Liver (tissue), 9 donors: ENCODE results near the gene CCL24. TPM values are rescaled to one million over a fixed set of nuclear protein-coding genes. Genes with fewer than 3 reads are reported as not detected.

Source experiments
- DNase-seq: peaks from one replicate; pipeline ENCODE4 v3.0.0-alpha.2; 2017; ENCODE audit warnings: low spot score
- H3K27ac ChIP-seq, 2 donors: one replicate each; pipeline ENCODE4 v1.7.0; 2013; ENCODE audit warnings: inconsistent platforms in 2 of 2, low read length in 2 of 2, control low read depth in 1 of 2, low read depth in 1 of 2, mild to moderate bottlenecking in 1 of 2
- H3K27me3 ChIP-seq, 4 donors: one replicate each; pipeline versions ENCODE4 v1.6.1 to v1.7.0; 2013; ENCODE audit warnings: low read length in 3 of 4, inconsistent platforms in 1 of 4, mild to moderate bottlenecking in 1 of 4, moderate library complexity in 1 of 4; ENCODE audit not compliant: control insufficient read depth in 4 of 4, insufficient read depth in 4 of 4
- H3K36me3 ChIP-seq, 4 donors: one replicate each; pipeline versions ENCODE4 v1.6.1 to v1.7.0; 2013; ENCODE audit warnings: low read length in 3 of 4, mild to moderate bottlenecking in 3 of 4, low read depth in 1 of 4, moderate library complexity in 1 of 4; ENCODE audit not compliant: control insufficient read depth in 4 of 4, insufficient read depth in 3 of 4
- H3K4me1 ChIP-seq, 4 donors: one replicate each; pipeline versions ENCODE4 v1.6.1 to v1.7.0; 2013; ENCODE audit warnings: low read length in 3 of 4, mild to moderate bottlenecking in 3 of 4, moderate library complexity in 1 of 4; ENCODE audit not compliant: control insufficient read depth in 4 of 4, insufficient read depth in 4 of 4
- H3K4me3 ChIP-seq, 3 donors: one replicate each; pipeline versions ENCODE4 v1.6.1 to v1.7.0; 2013; ENCODE audit warnings: low read length in 3 of 3, control low read depth in 1 of 3, low read depth in 1 of 3, mild to moderate bottlenecking in 1 of 3
- H3K9ac ChIP-seq, 2 donors: one replicate each; pipeline ENCODE4 v1.7.0; 2013; ENCODE audit warnings: low read length in 2 of 2, mild to moderate bottlenecking in 2 of 2, moderate library complexity in 2 of 2, control low read depth in 1 of 2, low read depth in 1 of 2
- H3K9me3 ChIP-seq, 4 donors: one replicate each; pipeline versions ENCODE4 v1.6.1 to v1.7.0; 2013; ENCODE audit warnings: low read length in 3 of 4; ENCODE audit not compliant: control insufficient read depth in 4 of 4
- ATF3 ChIP-seq: IDR thresholded peaks from 2 replicates; pipeline ENCODE4 v1.6.1; 2016; ENCODE audit warnings: antibody characterized with exemption
- EGR1 ChIP-seq, 2 donors: IDR thresholded peaks; 2 replicates each; pipeline ENCODE4 v1.6.1; 2016 to 2018; ENCODE audit warnings: antibody characterized with exemption in 2 of 2, low read depth in 2 of 2
- FOXA1 ChIP-seq: IDR thresholded peaks from 2 replicates; pipeline ENCODE4 v1.6.1; 2016; ENCODE audit warnings: antibody characterized with exemption
- FOXA2 ChIP-seq: IDR thresholded peaks from 2 replicates; pipeline ENCODE4 v1.6.1; 2016; ENCODE audit warnings: antibody characterized with exemption
- GABPA ChIP-seq, 2 donors: IDR thresholded peaks in 1 of 2; conservative IDR thresholded peaks in 1 of 2; 2 replicates each; pipeline ENCODE4 v1.6.1; 2016; ENCODE audit warnings: antibody characterized with exemption in 2 of 2, mild to moderate bottlenecking in 1 of 2, moderate library complexity in 1 of 2
- HNF4A ChIP-seq, 2 donors: conservative IDR thresholded peaks; 2 replicates each; pipeline ENCODE4 v1.6.1; 2016; ENCODE audit warnings: antibody characterized with exemption in 2 of 2, mild to moderate bottlenecking in 2 of 2
- HNF4G ChIP-seq: IDR thresholded peaks from 2 replicates; pipeline ENCODE4 v1.6.1; 2016; ENCODE audit warnings: antibody characterized with exemption
- JUND ChIP-seq, 2 donors: IDR thresholded peaks; 2 replicates each; pipeline ENCODE4 v1.6.1; 2016; ENCODE audit warnings: antibody characterized with exemption in 2 of 2
- MAX ChIP-seq: IDR thresholded peaks from 2 replicates; pipeline ENCODE4 v1.6.1; 2016; ENCODE audit warnings: antibody characterized with exemption
- NR2F2 ChIP-seq: IDR thresholded peaks from 2 replicates; pipeline ENCODE4 v1.6.1; 2016; ENCODE audit warnings: antibody characterized with exemption
- RAD21 ChIP-seq, 2 donors: IDR thresholded peaks; 2 replicates each; pipeline ENCODE4 v1.6.1; 2016; ENCODE audit warnings: antibody characterized with exemption in 2 of 2, mild to moderate bottlenecking in 2 of 2
- RXRA ChIP-seq, 2 donors: IDR thresholded peaks; 2 replicates each; pipeline ENCODE4 v1.6.1; 2017 to 2018; ENCODE audit warnings: antibody characterized with exemption in 2 of 2, mild to moderate bottlenecking in 1 of 2
- SP1 ChIP-seq: IDR thresholded peaks from 2 replicates; pipeline ENCODE4 v1.6.1; 2018; ENCODE audit warnings: antibody characterized with exemption, mild to moderate bottlenecking
- TAF1 ChIP-seq: conservative IDR thresholded peaks from 2 replicates; pipeline ENCODE4 v1.6.1; 2016; ENCODE audit warnings: antibody characterized with exemption, mild to moderate bottlenecking
- YY1 ChIP-seq: IDR thresholded peaks from 2 replicates; pipeline ENCODE4 v1.6.1; 2016; ENCODE audit warnings: antibody characterized with exemption, mild to moderate bottlenecking
- WGBS: extraction: QIAGEN DNeasy Blood & Tissue Kit; methylation state at CpG from one replicate; pipeline ENCODE4 v1.1.7; 2013; 5-methylcytosine and 5-hydroxymethylcytosine counted together
- polyA plus RNA-seq, 2 donors: library from polyadenylated mRNA; stranded (reverse) in 1 of 2; unstranded in 1 of 2; fragments of 200-250 nt in 1 of 2; fragments of >200 nt in 1 of 2; fragmentation: Nextera tagmentation in 1 of 2; extraction: Ambion mirVana in 1 of 2; gene quantifications; one replicate each; pipeline versions ENCODE4 v1.2.1 to v1.2.3, GENCODE V29; 2013 to 2015
- total RNA-seq, 2 donors: library from RNA; depleted of rRNA; stranded (reverse); fragments of >200 nt; gene quantifications; one replicate each; pipeline ENCODE4 v1.2.3, GENCODE V29; 2014
- TF ChIP-seq, protein P1 (sequence below): IDR thresholded peaks from 2 replicates; pipeline ENCODE4 v1.6.1; 2016; ENCODE audit warnings: antibody characterized with exemption, mild to moderate bottlenecking
- TF ChIP-seq, protein P2 (sequence below): fragments of 150-350 bp; IDR thresholded peaks from 2 replicates; pipeline ENCODE4 v1.5.1; 2017; ENCODE audit warnings: improper control_type of control experiment, low read depth, low read length; ENCODE audit not compliant: missing input control
- TF ChIP-seq, protein P3 (sequence below): IDR thresholded peaks from 2 replicates; pipeline ENCODE4 v1.6.1; 2016; ENCODE audit warnings: antibody characterized with exemption
- donor health status: healthy.
- donor health status: healthy.
- donor health status: healthy.
- donor health status: healthy.
- donor health status: healthy.

Gene CCL24
- total and polyA plus RNA-seq, 4 donors, result 0.47 to 2.1 (median 1.6) TPM; not detected in 1

DNA sequence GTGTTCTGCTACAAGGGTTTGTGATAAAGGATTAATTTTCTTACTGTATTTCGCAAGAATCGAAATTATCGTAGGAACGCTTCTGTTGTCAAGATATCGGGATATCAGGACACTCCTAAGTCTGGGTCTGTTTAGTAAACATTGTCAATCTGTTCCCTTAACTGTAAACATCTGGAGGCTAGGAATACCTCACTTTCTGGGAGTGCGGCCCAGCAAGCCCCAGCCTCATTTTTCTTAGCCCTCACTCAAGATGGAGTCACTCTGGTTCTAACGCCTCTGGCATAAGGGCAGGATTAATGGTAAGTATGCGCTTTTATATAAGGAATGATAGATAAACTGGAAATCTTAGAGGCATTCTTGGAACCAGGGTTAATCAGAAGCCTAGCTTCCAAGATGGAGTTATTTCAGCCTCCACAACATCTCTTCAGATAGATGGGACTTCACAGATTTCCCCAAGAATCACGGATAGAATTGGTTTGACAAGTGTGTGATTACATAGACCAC lies 30.1 kb upstream of the CCL24 start:
- Histone ChIP-seq H3K9me3 (no peaks in the 10 kb centered on the region), H3K36me3 (no peaks in the 10 kb centered on the region), H3K9ac (no peak overlapping the region), H3K27me3 (no peaks in the 10 kb centered on the region), H3K27ac (no peak overlapping the region), H3K4me3 (no peak overlapping the region), H3K4me1 (no peaks in the 10 kb centered on the region)
- 92% methylated on average over 9 of the region's 9 CpGs for WGBS
- no peak for DNase-seq
- TF ChIP-seq YY1, result no peak
- TF ChIP-seq FOXA1, result no peak
- TF ChIP-seq, protein P1, sequence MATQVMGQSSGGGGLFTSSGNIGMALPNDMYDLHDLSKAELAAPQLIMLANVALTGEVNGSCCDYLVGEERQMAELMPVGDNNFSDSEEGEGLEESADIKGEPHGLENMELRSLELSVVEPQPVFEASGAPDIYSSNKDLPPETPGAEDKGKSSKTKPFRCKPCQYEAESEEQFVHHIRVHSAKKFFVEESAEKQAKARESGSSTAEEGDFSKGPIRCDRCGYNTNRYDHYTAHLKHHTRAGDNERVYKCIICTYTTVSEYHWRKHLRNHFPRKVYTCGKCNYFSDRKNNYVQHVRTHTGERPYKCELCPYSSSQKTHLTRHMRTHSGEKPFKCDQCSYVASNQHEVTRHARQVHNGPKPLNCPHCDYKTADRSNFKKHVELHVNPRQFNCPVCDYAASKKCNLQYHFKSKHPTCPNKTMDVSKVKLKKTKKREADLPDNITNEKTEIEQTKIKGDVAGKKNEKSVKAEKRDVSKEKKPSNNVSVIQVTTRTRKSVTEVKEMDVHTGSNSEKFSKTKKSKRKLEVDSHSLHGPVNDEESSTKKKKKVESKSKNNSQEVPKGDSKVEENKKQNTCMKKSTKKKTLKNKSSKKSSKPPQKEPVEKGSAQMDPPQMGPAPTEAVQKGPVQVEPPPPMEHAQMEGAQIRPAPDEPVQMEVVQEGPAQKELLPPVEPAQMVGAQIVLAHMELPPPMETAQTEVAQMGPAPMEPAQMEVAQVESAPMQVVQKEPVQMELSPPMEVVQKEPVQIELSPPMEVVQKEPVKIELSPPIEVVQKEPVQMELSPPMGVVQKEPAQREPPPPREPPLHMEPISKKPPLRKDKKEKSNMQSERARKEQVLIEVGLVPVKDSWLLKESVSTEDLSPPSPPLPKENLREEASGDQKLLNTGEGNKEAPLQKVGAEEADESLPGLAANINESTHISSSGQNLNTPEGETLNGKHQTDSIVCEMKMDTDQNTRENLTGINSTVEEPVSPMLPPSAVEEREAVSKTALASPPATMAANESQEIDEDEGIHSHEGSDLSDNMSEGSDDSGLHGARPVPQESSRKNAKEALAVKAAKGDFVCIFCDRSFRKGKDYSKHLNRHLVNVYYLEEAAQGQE, result no peak
- no peak for TF ChIP-seq ATF3
- TF ChIP-seq TAF1, result no peak
- TF ChIP-seq, protein P2, sequence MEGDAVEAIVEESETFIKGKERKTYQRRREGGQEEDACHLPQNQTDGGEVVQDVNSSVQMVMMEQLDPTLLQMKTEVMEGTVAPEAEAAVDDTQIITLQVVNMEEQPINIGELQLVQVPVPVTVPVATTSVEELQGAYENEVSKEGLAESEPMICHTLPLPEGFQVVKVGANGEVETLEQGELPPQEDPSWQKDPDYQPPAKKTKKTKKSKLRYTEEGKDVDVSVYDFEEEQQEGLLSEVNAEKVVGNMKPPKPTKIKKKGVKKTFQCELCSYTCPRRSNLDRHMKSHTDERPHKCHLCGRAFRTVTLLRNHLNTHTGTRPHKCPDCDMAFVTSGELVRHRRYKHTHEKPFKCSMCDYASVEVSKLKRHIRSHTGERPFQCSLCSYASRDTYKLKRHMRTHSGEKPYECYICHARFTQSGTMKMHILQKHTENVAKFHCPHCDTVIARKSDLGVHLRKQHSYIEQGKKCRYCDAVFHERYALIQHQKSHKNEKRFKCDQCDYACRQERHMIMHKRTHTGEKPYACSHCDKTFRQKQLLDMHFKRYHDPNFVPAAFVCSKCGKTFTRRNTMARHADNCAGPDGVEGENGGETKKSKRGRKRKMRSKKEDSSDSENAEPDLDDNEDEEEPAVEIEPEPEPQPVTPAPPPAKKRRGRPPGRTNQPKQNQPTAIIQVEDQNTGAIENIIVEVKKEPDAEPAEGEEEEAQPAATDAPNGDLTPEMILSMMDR, result no peak
- no peak for TF ChIP-seq GABPA (IDR thresholded peaks at IDR 0.05 in 1 of 2, conservative IDR thresholded peaks at IDR 0.05 in 1 of 2)
- TF ChIP-seq RXRA (IDR thresholded peaks at IDR 0.05), result no peak
- TF ChIP-seq JUND (IDR thresholded peaks at IDR 0.05), result no peak
- TF ChIP-seq, protein P3, sequence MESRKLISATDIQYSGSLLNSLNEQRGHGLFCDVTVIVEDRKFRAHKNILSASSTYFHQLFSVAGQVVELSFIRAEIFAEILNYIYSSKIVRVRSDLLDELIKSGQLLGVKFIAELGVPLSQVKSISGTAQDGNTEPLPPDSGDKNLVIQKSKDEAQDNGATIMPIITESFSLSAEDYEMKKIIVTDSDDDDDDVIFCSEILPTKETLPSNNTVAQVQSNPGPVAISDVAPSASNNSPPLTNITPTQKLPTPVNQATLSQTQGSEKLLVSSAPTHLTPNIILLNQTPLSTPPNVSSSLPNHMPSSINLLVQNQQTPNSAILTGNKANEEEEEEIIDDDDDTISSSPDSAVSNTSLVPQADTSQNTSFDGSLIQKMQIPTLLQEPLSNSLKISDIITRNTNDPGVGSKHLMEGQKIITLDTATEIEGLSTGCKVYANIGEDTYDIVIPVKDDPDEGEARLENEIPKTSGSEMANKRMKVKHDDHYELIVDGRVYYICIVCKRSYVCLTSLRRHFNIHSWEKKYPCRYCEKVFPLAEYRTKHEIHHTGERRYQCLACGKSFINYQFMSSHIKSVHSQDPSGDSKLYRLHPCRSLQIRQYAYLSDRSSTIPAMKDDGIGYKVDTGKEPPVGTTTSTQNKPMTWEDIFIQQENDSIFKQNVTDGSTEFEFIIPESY, result no peak
- TF ChIP-seq RAD21 (IDR thresholded peaks at IDR 0.05), result no peak
- no peak for TF ChIP-seq HNF4G
- no peak for TF ChIP-seq EGR1 (IDR thresholded peaks at IDR 0.05; ENCODE audit: low read depth in 2 of 2)
- no peak for TF ChIP-seq SP1
- no peak for TF ChIP-seq HNF4A (conservative IDR thresholded peaks at IDR 0.05)
- no peak for TF ChIP-seq FOXA2
- no peak for TF ChIP-seq MAX
- TF ChIP-seq NR2F2, result no peak
